ENCODE data around the gene CDH23.

The CDH23 gene

GRCh38 chr10:71675295-71675970, 278.7 kb downstream of the CDH23 start:
- no peak for DNase-seq

GRCh38 chr10:71677261-71677660, 280.5 kb downstream of the CDH23 start:
- DNase-seq, result no peak

GRCh38 chr10:71678057-71678805, 281.5 kb downstream of the CDH23 start:
- no peak for DNase-seq

GRCh38 chr10:71679425-71679824, 282.7 kb downstream of the CDH23 start:
- no peak for DNase-seq

DNA sequence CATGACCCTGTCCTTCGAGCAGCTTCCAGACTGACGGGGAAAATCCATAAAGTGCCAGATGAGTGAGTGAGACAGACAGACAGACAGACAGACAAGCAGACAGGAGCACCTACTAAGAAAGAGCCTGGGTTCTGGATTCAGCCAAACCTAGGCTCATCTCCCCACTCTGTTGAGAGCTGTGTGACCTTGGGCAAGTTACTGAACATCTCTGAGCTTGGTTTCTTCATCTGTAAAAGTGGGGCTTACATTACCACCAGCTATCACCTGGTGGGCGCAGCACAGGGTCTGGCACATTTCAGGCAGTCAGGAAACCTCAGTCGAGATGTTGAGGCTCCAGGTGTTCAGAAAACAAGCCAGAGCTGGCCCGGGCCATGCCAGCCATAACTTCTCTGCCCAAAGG, 285.3 kb downstream of the CDH23 start:
- DNase-seq, result no peak

GRCh38 chr10:71683301-71683700, 286.6 kb downstream of the CDH23 start:
- no peak for DNase-seq

DNA sequence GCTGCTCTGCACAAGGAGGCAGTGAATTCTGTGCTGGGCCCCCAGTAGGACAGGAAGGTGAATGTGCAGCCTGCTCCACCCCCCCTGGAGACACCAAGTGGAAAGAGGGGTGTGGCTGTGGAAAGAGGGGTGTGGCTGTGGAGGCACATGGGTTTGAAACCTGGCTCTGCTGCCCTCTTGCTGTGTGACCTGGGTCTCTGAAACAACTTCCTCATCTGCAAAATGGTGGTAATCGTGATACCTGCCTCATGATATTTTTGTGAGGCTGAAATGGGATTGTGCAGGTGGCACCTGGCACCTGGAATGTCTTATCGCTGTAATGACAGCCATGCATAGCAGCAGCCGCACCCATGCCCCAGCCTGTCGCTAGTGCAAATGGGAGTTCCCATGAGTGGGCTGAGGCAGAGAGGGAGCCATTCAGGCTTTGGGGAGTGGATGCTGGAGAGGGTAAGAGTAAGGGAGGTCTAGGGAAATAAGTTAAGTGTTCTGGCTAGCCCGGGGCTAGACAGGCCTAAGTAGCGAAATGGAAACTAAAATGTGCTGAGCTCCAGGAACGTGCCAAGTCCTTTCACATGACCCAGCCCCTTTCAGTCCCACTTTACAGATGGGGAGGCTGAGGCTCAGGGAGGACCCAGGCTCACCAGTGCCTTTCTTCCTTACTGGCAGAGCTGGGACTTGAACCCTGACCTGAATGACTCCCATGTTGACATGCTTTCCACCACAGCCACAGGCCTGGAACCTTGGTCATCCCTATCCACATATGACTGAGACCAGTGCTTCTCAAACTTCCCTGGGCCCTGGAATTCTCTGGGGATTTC, 287.8 kb downstream of the CDH23 start:
- DNase-seq, result no peak

DNA sequence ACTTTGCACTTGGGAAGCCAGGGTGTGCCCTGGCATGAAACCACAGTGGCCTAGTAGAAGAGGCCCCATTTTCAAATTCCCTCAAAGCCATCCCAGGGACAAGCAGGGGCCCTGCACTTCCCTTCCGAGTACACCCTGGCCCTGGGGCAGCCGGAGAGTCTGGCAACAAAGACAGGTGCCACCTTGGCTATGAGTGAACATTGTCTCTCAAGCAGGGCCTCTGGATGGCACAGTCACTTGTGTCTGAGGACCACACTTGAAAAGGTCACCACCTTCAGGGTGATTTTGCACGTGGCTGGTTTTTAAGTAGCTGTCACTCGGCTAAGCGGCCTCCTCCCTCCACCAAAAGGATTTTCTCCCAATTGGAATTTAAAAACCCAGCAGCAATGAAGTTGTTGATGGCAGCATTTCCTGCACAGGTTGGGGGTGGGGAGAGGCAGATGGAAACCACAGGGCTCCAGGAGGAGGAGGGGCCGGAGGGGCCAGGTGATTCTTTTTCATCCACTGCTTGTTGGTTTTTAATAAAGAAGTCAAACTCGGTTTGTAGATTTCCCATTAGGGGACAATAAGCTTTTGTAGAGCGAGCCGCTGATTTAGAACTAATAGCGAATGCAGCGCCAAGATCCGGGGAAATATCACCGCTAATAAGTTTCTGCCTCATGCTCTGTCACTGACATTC, 289.0 kb downstream of the CDH23 start:
- no peak for DNase-seq

GRCh38 chr10:71687077-71687476, 290.4 kb downstream of the CDH23 start:
- DNase-seq, result no peak

GRCh38 chr10:71687480-71687879, 290.8 kb downstream of the CDH23 start:
- no peak for DNase-seq

DNA sequence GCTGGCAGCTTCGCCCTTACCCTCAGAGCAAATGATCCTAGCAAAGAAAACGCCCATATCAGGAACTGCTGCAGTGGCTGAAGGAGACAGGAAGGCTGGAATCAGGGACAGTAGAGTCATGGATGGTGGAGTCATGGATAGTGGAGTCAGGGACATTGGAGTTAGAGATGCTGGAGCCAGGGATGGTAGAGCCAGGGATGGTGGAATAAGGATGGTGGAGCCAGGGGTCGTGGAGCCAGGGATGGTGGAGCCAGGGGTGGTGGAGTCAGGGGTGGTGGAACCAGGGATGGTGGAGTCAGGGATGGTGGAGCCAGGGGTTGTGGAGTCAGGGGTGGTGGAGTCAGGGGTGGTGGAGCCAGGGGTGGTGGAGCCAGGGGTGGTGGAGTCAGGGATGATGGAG, 291.5 kb downstream of the CDH23 start:
- DNase-seq, result no peak

GRCh38 chr10:71690094-71690720, 293.5 kb downstream of the CDH23 start:
- no peak for DNase-seq

GRCh38 chr10:71691405-71691804, 294.7 kb downstream of the CDH23 start:
- no peak for DNase-seq

- DNase-seq, result no peak
Observed at GRCh38 chr10:71692598-71693306, 296.0 kb downstream of the CDH23 start.

DNA sequence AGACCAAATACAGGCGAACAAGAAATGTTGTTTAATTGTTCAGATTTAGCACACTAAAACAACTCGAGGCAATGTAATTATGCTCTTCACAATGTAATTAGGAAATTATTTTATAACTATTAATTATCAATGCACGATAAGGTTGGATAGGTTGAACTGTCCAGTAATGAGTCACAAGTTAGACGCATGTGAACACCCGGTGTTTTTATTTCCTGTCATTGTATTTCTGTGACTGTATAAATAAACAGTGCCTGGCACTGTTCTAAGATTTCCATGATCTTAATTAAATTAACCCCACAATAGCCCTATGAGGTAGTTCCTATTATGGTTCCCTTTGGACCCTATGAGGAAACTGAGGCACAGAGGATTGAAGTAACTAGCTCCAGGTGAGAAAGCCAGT, 296.7 kb downstream of the CDH23 start:
- no peak for DNase-seq

GRCh38 chr10:71694039-71694501, 297.4 kb downstream of the CDH23 start:
- DNase-seq, result no peak

DNA sequence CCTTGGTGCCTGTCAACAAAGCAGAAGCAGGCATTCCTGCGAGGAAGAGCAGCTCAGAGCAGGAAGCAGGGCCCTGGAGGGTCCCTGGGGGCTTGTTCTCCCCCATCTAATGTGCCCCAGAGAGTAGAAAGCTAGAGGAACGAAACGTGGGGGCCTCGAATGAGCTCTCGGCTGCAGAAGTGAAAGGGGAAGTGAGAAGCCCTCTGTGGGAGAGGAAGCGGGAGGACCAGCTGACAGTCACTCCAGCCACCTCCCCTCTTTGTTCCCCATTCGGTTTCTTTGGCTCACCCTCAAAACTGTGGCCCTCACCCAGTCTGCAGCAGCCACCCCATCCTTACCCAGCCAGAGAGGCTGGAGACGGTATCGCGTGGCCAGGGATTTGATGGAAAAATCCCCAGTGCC, 297.8 kb downstream of the CDH23 start:
- DNase-seq, result peak; percentile 56

DNA sequence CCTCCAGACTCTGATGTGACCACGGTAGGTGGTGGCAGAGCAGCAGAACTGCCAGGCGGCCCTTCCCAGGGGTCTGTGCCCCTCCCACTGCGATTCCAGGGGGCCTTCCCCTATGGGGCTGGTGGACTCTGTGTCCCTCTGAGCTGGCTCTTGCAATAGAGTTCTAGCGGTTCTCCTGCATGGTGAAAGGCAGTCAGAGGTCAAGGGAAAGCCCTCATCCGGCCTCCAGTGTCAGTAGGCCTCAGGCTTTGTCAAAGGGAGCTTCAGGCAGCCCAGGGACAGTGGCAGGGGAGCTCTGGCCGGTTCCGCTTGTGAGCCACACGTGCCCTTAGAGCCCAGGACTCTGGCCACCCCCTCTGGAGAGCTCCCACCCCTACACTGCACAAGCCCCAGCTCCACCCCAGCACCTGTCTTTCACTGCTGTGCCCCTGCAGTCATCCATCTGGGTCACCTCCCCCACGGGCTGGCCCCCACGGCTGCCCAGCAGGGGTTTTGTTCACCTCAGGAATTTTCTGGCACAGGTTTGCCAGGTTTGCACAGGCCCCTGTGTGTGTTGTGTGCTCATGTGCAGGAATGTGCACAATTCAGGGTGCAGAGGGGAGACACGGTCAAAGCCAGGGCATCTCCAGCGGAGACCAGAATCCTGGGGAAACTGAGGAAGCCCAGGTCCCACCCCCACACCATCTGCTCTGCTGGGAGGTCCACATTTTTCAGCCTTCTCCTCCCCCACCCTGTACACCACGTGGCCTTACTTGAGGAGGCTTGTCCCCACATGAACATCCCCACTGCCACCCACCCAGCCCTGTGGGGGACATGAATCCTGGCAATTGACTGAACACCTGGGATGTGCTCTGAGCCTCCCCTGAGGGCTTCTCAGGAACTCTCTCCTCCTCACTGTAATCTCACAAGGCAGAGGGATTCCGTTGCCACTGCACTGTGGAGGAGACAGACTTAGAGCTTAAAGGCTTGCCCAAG, 299.1 kb downstream of the CDH23 start:
- no peak for DNase-seq

DNA sequence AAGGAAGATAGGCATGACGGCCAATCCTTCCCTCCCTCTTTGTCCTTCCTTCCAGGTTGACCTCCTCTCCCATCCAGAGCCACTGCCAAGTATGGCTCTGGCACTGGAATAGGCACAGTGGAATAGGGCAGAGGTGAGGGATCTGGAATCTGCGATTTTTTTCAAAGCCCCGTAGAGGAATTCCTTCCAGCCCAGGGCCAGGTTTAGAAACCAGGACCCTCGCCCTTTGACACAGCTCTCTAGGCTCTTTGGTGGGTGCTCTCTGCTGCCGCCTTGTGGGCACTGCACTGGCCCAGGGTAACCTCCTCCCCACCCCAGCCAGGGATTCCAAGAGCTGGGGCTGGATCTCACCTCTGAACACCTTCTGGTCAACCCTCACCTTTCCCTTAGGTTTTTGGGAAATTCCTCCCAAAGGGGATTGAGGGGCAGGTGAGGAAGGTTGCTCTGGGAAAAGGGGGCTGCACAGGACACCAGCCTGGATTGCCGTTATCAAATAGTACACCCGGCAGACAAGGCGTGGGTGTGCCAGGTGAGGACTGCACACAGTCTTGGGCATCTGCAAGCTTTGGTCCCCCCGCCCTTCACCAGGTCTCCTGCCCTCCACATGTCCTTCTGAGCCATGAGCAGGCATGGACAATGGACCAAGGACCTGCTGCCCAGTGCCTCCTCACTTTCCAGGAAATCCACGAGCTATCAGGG, 300.1 kb downstream of the CDH23 start:
- DNase-seq, result peak; percentile 83
